Osteocyte (in vitro differentiated cells): ENCODE measurements around the gene ITGA7. TPM values are rescaled to one million over a fixed set of nuclear protein-coding genes. Genes with fewer than 3 reads are reported as not detected.

Experiments used
- DNase-seq: peaks from one replicate; pipeline ENCODE4 v3.0.0; 2021; ENCODE audit warnings: mixed read lengths; ENCODE audit not compliant: unreplicated experiment; ENCODE audit errors: extremely low spot score
- H3K27ac Mint-ChIP-seq: one replicate; pipeline ENCODE4 v1.8.0; 2021; ENCODE audit warnings: mild to moderate bottlenecking, mixed read lengths; ENCODE audit not compliant: unreplicated experiment
- H3K27me3 Mint-ChIP-seq: one replicate; pipeline ENCODE4 v1.8.0; 2021; ENCODE audit warnings: mixed read lengths; ENCODE audit not compliant: unreplicated experiment
- H3K36me3 Mint-ChIP-seq: one replicate; pipeline ENCODE4 v1.8.0; 2021; ENCODE audit warnings: mixed read lengths; ENCODE audit not compliant: unreplicated experiment
- H3K4me1 Mint-ChIP-seq: one replicate; pipeline ENCODE4 v1.8.0; 2021; ENCODE audit warnings: mixed read lengths; ENCODE audit not compliant: unreplicated experiment
- H3K4me3 Mint-ChIP-seq: one replicate; pipeline ENCODE4 v1.8.0; 2021; ENCODE audit warnings: mild to moderate bottlenecking, moderate library complexity, mixed read lengths; ENCODE audit not compliant: unreplicated experiment
- H3K9me3 Mint-ChIP-seq: one replicate; pipeline ENCODE4 v1.8.0; 2021; ENCODE audit warnings: mixed read lengths; ENCODE audit not compliant: unreplicated experiment
- total RNA-seq: library from RNA; stranded (reverse); gene quantifications from 2 replicates; pipeline ENCODE4 v1.2.1, GENCODE V29; 2021
- TF ChIP-seq, protein P1 (sequence below): fragments of 200-600 bp; sonication (generic); IDR thresholded peaks from 2 replicates; pipeline ENCODE4 v1.5.0; 2021; ENCODE audit warnings: antibody characterized with exemption, mild to moderate bottlenecking, moderate library complexity

ITGA7 gene
- total RNA-seq, 1 donor from 2014 or later: 5.7 TPM

DNA sequence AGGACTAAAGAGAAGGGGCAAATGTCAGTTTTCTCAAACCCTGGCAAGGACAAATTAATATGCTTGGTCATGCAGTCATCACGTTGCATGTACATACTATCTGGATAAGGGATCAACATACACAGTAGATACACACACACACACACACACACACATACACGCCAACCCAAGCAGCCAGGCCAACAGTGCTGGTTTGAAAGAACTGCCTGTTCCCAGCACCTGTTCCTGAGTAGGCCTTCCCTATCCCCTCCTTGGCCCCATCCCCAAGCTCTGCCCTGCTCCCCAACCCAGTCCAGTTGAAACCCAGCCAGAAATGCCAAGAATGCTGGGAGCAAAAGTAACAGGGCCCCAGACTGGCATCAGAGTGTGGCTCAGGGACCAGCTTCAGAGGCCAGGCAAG is 4.4 kb downstream of the ITGA7 start:
- no peak overlapping the region for H3K4me3 Mint-ChIP-seq
- no peak for DNase-seq
- H3K27me3 Mint-ChIP-seq: peaks cover 14% of the 10 kb centered on the region

DNA sequence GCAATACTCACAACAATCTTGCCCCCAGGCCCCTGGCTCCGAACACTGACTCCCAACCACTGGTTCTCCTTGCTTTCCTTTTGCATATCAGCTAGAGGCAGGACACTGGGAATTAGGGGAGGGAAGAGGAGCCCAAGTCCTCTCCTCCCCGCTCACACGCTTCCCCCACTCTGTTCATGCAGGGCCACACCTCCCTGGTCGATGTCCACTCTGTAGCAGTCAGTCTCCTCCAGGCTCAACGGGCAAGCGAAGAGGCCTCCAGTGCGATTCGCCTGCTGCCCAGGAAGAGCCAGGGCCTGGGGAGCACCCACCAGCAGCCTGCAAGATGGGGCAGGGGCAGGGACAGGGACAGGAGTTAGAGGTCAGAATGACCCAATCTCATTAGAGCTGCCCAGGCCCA is 4.8 kb downstream of the ITGA7 start:
- H3K27me3 Mint-ChIP-seq: peaks cover 11% of the 10 kb centered on the region
- peaks cover 10% of the 10 kb centered on the region for H3K4me1 Mint-ChIP-seq
- H3K4me3 Mint-ChIP-seq: no peak overlapping the region
- TF ChIP-seq, protein P1, sequence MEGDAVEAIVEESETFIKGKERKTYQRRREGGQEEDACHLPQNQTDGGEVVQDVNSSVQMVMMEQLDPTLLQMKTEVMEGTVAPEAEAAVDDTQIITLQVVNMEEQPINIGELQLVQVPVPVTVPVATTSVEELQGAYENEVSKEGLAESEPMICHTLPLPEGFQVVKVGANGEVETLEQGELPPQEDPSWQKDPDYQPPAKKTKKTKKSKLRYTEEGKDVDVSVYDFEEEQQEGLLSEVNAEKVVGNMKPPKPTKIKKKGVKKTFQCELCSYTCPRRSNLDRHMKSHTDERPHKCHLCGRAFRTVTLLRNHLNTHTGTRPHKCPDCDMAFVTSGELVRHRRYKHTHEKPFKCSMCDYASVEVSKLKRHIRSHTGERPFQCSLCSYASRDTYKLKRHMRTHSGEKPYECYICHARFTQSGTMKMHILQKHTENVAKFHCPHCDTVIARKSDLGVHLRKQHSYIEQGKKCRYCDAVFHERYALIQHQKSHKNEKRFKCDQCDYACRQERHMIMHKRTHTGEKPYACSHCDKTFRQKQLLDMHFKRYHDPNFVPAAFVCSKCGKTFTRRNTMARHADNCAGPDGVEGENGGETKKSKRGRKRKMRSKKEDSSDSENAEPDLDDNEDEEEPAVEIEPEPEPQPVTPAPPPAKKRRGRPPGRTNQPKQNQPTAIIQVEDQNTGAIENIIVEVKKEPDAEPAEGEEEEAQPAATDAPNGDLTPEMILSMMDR: no peak
- DNase-seq: no peak
- H3K27ac Mint-ChIP-seq: no peak overlapping the region
- H3K36me3 Mint-ChIP-seq: peaks cover 3% of the 10 kb centered on the region
- H3K9me3 Mint-ChIP-seq: no peaks in the 10 kb centered on the region

More for the DNA sequence above, 4.4 kb downstream of the ITGA7 start:
- Mint-ChIP-seq H3K4me1 (peaks cover 13% of the 10 kb centered on the region), H3K36me3 (peaks cover 3% of the 10 kb centered on the region), H3K27ac (no peak overlapping the region), H3K9me3 (no peaks in the 10 kb centered on the region)
- TF ChIP-seq, protein P1: no peak

DNA sequence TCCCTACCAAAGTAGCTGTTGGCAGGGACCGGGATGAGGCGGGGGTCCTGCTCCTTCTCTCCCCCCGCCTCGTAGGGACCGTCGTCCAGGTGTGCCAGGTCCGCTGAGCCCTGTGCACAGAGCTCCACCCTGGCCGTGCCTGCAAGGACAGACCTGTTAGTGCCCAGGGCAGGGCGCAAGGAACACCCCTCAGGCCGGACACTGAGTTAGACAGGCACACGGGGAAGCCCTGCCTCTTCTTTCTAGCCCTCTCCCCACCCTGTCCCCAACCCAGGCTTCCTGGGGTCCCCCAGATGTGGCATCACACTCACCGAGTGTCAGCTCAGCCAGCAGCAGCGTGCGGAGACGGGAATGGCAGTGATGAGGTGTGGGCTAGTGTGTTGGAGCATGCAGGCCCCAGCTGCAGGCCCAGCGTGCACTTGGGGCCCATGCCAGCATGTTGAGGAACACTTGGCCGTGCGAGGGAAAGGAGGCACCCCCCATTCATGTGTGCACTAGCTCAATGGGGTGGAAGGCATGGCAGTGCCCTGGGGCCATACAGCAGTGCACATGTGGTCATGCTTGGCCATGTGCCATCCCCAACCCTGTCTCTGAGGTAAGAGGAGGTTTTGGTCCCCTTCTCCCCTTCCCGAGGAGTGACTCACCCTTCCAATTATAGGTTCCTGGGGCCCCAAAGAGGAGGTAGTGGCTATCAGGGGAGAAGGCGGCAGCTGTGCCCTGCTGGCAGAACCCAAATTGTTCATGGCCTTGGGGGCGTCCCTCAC is 7.3 kb downstream of the ITGA7 start:
- no peak overlapping the region for H3K4me3 Mint-ChIP-seq
- peaks cover 2% of the 10 kb centered on the region for H3K27me3 Mint-ChIP-seq
- no peaks in the 10 kb centered on the region for H3K9me3 Mint-ChIP-seq
- peaks cover 1% of the 10 kb centered on the region for H3K4me1 Mint-ChIP-seq
- TF ChIP-seq, protein P1: no peak
- no peak for DNase-seq
- no peaks in the 10 kb centered on the region for H3K36me3 Mint-ChIP-seq
- H3K27ac Mint-ChIP-seq: no peak overlapping the region

DNA sequence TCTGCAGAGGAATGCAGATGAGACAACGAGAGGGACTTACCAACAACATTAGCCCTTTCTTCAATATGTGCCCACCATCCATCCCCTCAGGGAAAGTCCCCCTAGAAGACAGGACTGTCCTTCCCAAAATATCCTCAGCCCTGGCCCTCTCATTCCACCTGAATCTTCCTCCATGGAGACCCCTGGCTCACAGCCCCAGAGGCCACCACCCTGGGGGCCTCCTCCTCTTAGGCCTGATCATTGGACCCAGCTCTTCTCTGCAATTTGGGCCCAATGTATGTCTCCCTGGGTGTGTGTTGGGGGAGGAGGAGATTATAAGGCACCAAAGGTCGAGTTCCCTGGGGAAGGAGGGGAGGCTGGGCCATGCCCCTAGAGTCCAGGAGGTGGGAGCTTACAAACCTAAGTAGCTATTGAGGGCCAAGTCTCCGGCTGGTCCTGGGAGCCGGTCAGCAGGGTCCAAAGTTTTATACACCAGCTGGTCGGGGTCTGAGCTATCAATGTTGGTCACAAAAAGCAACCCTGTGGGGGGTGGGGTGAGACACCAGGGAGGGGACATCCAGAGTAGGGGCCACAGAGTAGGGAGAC is 8.1 kb downstream of the ITGA7 start:
- Mint-ChIP-seq H3K36me3 (no peaks in the 10 kb centered on the region), H3K9me3 (no peaks in the 10 kb centered on the region), H3K4me3 (no peak overlapping the region), H3K27me3 (peaks cover 2% of the 10 kb centered on the region), H3K4me1 (peaks cover 1% of the 10 kb centered on the region), H3K27ac (no peak overlapping the region)
- TF ChIP-seq, protein P1: no peak
- DNase-seq: no peak

DNA sequence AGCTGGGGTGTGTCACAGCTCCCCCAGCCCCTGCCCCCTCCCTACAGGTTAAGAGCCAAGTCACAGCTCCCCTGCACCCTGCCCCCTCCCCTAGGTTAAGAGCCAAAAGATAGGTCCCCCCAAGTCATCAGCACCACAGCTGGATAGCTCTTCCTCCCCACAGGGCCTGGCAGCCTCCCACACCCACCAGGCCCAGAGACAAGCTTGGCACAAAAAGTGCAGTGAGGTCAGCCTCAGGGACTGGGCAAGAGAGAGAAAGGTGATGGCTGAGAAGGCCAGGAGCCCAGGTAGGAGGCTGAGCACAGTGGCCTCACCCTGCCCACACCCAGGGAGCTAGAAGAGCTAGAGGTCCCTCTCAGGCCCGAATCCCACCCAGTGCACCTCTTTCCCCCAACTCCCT is 8.7 kb downstream of the ITGA7 start:
- Mint-ChIP-seq H3K4me1 (no peaks in the 10 kb centered on the region), H3K9me3 (no peaks in the 10 kb centered on the region), H3K4me3 (no peak overlapping the region), H3K36me3 (no peaks in the 10 kb centered on the region), H3K27ac (no peak overlapping the region), H3K27me3 (no peaks in the 10 kb centered on the region)
- TF ChIP-seq, protein P1: no peak
- no peak for DNase-seq
